Activated T-helper 9 cell treated with anti-CD3 and anti-CD28 coated beads, Interleukin-2, amount 50 U/mL, for 16 hours (primary cell): Measurements from ENCODE around the gene CCNF.
A peak's percentile ranks its signal among the peaks of the same experiment; 100 is the strongest.

Experiments
- DNase-seq: peaks from one replicate; pipeline ENCODE4 v3.0.0-alpha.2; 2020; ENCODE audit warnings: low read depth

The CCNF gene

GRCh38 chr16:2487517-2487842 is 58.2 kb downstream of the CCNF start:
- no peak for DNase-seq

GRCh38 chr16:2487903-2488531 is 58.8 kb downstream of the CCNF start:
- DNase-seq = no peak

- DNase-seq = no peak
Observed at GRCh38 chr16:2489581-2489980, 60.3 kb downstream of the CCNF start.

GRCh38 chr16:2490190-2491105 is 61.2 kb downstream of the CCNF start:
- DNase-seq = no peak

GRCh38 chr16:2492292-2492691 is 63.0 kb downstream of the CCNF start:
- DNase-seq = no peak

- no peak for DNase-seq
Observed at GRCh38 chr16:2493605-2494004, 64.4 kb downstream of the CCNF start.

GRCh38 chr16:2494616-2495015 is 65.4 kb downstream of the CCNF start:
- no peak for DNase-seq

- DNase-seq = no peak
Observed at GRCh38 chr16:2495041-2495440, 65.8 kb downstream of the CCNF start.

- no peak for DNase-seq
Observed at GRCh38 chr16:2496223-2497115, 67.2 kb downstream of the CCNF start.

- no peak for DNase-seq
Observed at GRCh38 chr16:2497116-2497630, 67.9 kb downstream of the CCNF start.

GRCh38 chr16:2497695-2498484 is 68.6 kb downstream of the CCNF start:
- no peak for DNase-seq

GRCh38 chr16:2498531-2499253 is 69.4 kb downstream of the CCNF start:
- no peak for DNase-seq

- no peak for DNase-seq
Observed at GRCh38 chr16:2499454-2499853, 70.2 kb downstream of the CCNF start.

- DNase-seq = no peak
Observed at GRCh38 chr16:2499890-2500429, 70.7 kb downstream of the CCNF start.

- DNase-seq = no peak
Observed at GRCh38 chr16:2500430-2500917, 71.2 kb downstream of the CCNF start.

GRCh38 chr16:2500918-2501750 is 71.9 kb downstream of the CCNF start:
- DNase-seq = peak; percentile 70

GRCh38 chr16:2501946-2502895 is 73.0 kb downstream of the CCNF start:
- no peak for DNase-seq

- no peak for DNase-seq
Observed at GRCh38 chr16:2505695-2506094, 76.4 kb downstream of the CCNF start.
